ENCODE results near the gene C1orf21. TPM values are rescaled to one million over a fixed set of nuclear protein-coding genes. Genes with fewer than 3 reads are reported as not detected.

C1orf21 gene
- total and polyA plus RNA-seq, 2 donors (not counting 3 experiments of a cell fraction or from before 2014, with no cell fraction given): 0.79 to 8.5 TPM

DNA sequence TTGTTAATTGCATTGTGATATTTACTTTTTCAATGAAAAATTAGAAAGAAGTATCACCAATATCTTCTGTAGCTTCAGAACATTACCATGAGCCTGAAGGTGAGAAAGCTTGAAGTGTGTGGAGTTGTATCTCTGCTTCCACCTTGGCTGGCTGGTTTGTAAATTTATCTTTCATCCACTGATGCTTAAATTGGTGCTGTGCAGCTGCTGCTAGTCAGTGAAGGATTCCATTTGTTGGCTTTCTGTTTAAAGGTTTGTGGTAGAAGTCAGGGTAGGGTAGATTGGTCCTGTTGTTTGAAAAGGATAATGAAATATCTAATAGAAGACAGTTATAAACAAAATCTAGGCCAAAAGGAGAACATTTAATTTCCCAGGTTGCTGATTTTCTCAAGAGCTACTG is 105.7 kb downstream of the C1orf21 start:
- BruUV-seq (replicated peaks): no TSS peak
- H3K9ac ChIP-seq (replicated peaks; ENCODE audit: extremely low read depth, insufficient read depth, low read length): no peak overlapping the region
- ChIA-PET POLR2A (no interaction called here), CTCF (interaction anchor here (1.2 to 1.3 kb wide), 4 partner anchors 8 to 76 kb away, joined by 3 to 6 read pairs (median 4); no protein-coding TSS in a partner anchor)
- intact Hi-C loops (cut with micrococcal nuclease) (loop anchor here (10.0 kb wide), 1 partner anchor 418 kb away; no protein-coding TSS in a partner anchor), dilution Hi-C loops (cut with MboI; ENCODE audit: extremely low pct_ligation_motif_present, low sequenced_read_pairs) (no loop called here)
- TF ChIP-seq, protein P1, sequence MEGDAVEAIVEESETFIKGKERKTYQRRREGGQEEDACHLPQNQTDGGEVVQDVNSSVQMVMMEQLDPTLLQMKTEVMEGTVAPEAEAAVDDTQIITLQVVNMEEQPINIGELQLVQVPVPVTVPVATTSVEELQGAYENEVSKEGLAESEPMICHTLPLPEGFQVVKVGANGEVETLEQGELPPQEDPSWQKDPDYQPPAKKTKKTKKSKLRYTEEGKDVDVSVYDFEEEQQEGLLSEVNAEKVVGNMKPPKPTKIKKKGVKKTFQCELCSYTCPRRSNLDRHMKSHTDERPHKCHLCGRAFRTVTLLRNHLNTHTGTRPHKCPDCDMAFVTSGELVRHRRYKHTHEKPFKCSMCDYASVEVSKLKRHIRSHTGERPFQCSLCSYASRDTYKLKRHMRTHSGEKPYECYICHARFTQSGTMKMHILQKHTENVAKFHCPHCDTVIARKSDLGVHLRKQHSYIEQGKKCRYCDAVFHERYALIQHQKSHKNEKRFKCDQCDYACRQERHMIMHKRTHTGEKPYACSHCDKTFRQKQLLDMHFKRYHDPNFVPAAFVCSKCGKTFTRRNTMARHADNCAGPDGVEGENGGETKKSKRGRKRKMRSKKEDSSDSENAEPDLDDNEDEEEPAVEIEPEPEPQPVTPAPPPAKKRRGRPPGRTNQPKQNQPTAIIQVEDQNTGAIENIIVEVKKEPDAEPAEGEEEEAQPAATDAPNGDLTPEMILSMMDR (IDR thresholded peaks at IDR 0.05; ENCODE audit: extremely low read depth in 1 of 2, insufficient read depth in 1 of 2, low read depth in 1 of 2, low read length in 2 of 2): no peak
- TF ChIP-seq POLR2A (IDR thresholded peaks at IDR 0.05; ENCODE audit: low read depth, low read length): no peak
- TF ChIP-seq MYC (IDR thresholded peaks at IDR 0.05; ENCODE audit: low read depth, low read length): no peak
- TF ChIP-seq POLR2AphosphoS5 (IDR thresholded peaks at IDR 0.05; ENCODE audit: insufficient read depth, low read depth, low read length): no peak
- TF ChIP-seq JUN (IDR thresholded peaks at IDR 0.05; ENCODE audit: borderline replicate concordance, insufficient read depth, insufficient read length, low read depth): no peak
- no peak for TF ChIP-seq EZH2 (IDR thresholded peaks at IDR 0.05; ENCODE audit: borderline replicate concordance, low read depth, low read length, severe bottlenecking)
- TF ChIP-seq, protein P2, sequence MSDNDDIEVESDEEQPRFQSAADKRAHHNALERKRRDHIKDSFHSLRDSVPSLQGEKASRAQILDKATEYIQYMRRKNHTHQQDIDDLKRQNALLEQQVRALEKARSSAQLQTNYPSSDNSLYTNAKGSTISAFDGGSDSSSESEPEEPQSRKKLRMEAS (IDR thresholded peaks at IDR 0.05; ENCODE audit: insufficient read depth, insufficient read length): no peak
- no peak for TF ChIP-seq FOS (IDR thresholded peaks at IDR 0.05; ENCODE audit: borderline replicate concordance, insufficient read depth, low read length)
- TF ChIP-seq GATA2 (IDR thresholded peaks at IDR 0.05; ENCODE audit: insufficient read depth, insufficient read length, low read depth, low read length): no peak
- H3K27ac ChIP-seq (ENCODE audit: insufficient read depth, low read depth, low read length): no peak overlapping the region
- H3K9me3 ChIP-seq (replicated peaks; ENCODE audit: control insufficient read depth, insufficient read depth, low read length): no peaks in the 10 kb centered on the region
- H3K4me1 ChIP-seq (ENCODE audit: control insufficient read depth, extremely low read depth, insufficient read depth, low read length): peaks cover 8% of the 10 kb centered on the region
- H3K9me1 ChIP-seq (replicated peaks; ENCODE audit: control insufficient read depth, extremely low read depth, insufficient read depth, low read length): no peaks in the 10 kb centered on the region
- DNase-seq (ENCODE audit: low read depth, low spot score) (no peak), FAIRE-seq (no peak)
- no peak overlapping the region for H2AFZ ChIP-seq (ENCODE audit: low read depth, low read length)
- H3K27me3 ChIP-seq (ENCODE audit: control insufficient read depth in 2 of 2, insufficient read depth in 2 of 2, low read length in 2 of 2): no peaks in the 10 kb centered on the region
- no peaks in the 10 kb centered on the region for H4K20me1 ChIP-seq (replicated peaks; ENCODE audit: control insufficient read depth, extremely low read depth, insufficient read depth, low read length)
- H3K4me3 ChIP-seq (replicated peaks in 1 of 3; ENCODE audit: insufficient read depth in 1 of 3, low read depth in 1 of 3, low read length in 3 of 3): no peak overlapping the region
- no peaks in the 10 kb centered on the region for H3K79me2 ChIP-seq (ENCODE audit: control insufficient read depth, insufficient read depth, low read length)
- H3K4me2 ChIP-seq (ENCODE audit: insufficient read depth, low read length): no peak overlapping the region
- no peaks in the 10 kb centered on the region for H3K36me3 ChIP-seq (ENCODE audit: control insufficient read depth in 2 of 2, extremely low read depth in 1 of 2, insufficient read depth in 2 of 2, low read length in 2 of 2)
